T47D (cell line): Measurements from ENCODE around the gene SLC6A2.

Experiments
- DNase-seq, 2 experiments: peaks; one replicate each; pipeline versions ENCODE4 v3.0.0 to v3.0.0-alpha.2; 2011 to 2012; ENCODE audit warnings: low read depth in 1 of 2, low spot score in 1 of 2
- JUND ChIP-seq: IDR thresholded peaks from 2 replicates; pipeline ENCODE4 v1.6.1; 2012; ENCODE audit warnings: low read depth
- in situ Hi-C: cut with HindIII; loops from 2 replicates; pipeline ENCODE4 v1.10.0; 2016; ENCODE audit warnings: low sequenced_read_pairs, low pct_unique_long_range_greater_than_20kb

SLC6A2 gene

DNA sequence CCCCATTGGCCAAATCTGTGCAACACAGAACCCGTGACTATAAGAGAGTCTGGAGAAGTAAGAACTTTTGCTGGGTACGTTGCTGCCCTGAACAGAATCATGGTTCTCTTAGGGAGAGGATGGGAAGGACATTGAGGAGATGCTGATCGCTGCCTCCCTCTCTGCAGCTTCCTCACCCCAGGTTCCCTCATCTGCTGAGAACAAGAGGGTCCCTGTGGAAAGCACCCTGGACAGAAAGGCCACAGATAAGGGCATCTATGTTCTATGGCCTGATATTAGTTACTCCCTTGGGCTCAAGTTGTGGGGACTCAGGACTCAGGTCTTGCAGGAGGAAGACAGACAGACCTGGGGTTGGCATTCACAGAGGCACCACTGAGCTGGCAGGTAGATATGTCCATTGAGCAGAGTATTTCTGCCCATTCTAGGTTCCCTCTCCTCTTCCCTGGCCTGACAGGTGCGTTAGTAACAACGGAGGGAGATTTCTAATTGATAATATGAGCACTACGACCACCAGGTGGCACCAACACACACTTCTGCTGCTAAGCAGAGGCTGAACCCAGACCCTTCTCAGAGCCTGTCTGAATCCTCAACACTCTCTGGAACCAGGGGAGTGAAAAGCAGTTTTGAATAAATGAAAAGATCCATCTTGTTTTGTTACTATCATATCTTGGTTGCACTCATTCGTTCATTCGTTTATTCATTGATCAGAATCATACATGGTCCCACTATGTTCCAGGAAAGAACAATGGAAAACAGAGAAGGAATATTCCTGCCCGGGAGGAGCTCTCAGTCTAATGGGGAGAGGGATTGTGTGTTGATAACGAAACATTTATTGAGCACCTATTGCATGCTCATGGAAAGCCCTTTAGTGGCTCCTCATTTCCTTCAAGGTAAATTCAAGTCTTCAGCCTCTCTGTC is 56.4 kb downstream of the SLC6A2 start:
- no peak for TF ChIP-seq JUND
- in situ Hi-C loops: no loop called here
- DNase-seq: peak; percentile 18 to 61

- DNase-seq: no peak
- in situ Hi-C loops: no loop called here
- TF ChIP-seq JUND: no peak
Observed at GRCh38 chr16:55713103-55713502, 57.3 kb downstream of the SLC6A2 start.

DNA sequence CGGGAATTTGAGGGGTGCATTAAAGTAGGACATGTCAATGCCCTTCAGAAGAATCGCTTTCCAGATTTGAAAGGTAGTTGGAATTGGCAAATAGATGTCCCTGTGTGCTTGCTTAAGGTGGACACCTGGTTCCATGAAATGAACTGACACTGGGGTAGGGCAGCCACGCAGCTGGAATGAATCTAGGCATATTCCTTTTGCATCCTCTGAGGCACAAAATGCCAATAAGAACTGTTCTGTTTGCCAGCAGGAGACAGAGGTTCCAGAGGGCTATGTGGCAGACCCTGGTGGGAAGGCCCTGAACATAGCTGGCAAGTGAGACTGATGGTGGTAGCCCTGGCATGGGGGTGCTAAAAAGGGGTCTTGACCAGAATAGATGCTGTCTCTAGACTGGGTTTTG is 61.5 kb downstream of the SLC6A2 start:
- no peak for DNase-seq
- TF ChIP-seq JUND: no peak
- in situ Hi-C loops: no loop called here

GRCh38 chr16:55725055-55725777 is 69.4 kb downstream of the SLC6A2 start:
- no peak for TF ChIP-seq JUND
- in situ Hi-C loops: no loop called here
- DNase-seq: no peak

- in situ Hi-C loops: no loop called here
- no peak for TF ChIP-seq JUND
Observed at GRCh38 chr16:55728797-55729196, 73.0 kb downstream of the SLC6A2 start.

DNA sequence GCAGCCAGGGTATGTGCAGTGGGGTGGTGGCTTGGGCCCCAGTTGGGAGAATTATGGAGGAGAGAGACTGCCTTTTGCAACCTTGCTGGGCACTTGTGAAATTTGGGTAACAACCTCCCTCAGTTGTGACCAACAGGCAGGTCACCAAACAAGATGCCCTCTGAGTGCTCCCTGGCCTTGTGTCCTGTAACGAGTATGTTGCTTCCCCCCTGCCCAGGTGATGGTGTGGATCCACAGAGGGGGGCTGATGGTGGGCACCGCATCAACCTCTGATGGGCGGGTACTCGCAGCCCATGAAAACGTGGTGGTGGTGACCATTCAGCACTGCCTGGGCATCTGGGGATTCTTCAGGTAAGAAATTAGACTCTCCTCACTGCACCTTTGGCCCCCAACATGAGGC is 74.3 kb downstream of the SLC6A2 start:
- TF ChIP-seq JUND: no peak
- no peak for DNase-seq
- in situ Hi-C loops: no loop called here

More at GRCh38 chr16:55728797-55729196, 73.0 kb downstream of the SLC6A2 start:
- no peak for DNase-seq

GRCh38 chr16:55732496-55732895 is 76.7 kb downstream of the SLC6A2 start:
- no peak for TF ChIP-seq JUND
- in situ Hi-C loops: no loop called here
- no peak for DNase-seq

DNA sequence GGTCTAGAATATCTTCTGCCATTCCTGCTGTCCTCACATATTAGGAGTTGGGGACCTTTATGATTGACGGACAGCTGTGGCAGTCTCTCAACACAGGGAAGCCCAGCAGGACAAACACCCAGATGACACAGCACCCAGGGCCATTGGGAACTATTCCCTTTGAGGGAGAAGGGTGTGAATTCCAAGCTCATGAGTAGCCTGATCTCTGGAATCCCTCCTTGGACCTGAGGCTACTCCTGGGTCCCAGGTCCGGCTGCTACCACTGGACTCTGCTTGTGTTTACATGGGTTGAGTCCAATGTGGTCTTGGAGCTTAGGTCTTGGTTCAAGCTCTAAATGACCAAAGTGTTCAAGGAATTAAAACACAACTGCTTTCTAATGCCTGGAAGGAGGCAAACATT is 78.9 kb downstream of the SLC6A2 start:
- DNase-seq: no peak
- TF ChIP-seq JUND: no peak
- in situ Hi-C loops: no loop called here

- no peak for TF ChIP-seq JUND
- in situ Hi-C loops: no loop called here
- DNase-seq: no peak
Observed at GRCh38 chr16:55735120-55735781, 79.5 kb downstream of the SLC6A2 start.

GRCh38 chr16:55736671-55737070 is 80.9 kb downstream of the SLC6A2 start:
- no peak for DNase-seq
- no peak for TF ChIP-seq JUND
- in situ Hi-C loops: no loop called here

- in situ Hi-C loops: no loop called here
- TF ChIP-seq JUND: no peak
- no peak for DNase-seq
Observed at GRCh38 chr16:55737318-55737717, 81.5 kb downstream of the SLC6A2 start.

DNA sequence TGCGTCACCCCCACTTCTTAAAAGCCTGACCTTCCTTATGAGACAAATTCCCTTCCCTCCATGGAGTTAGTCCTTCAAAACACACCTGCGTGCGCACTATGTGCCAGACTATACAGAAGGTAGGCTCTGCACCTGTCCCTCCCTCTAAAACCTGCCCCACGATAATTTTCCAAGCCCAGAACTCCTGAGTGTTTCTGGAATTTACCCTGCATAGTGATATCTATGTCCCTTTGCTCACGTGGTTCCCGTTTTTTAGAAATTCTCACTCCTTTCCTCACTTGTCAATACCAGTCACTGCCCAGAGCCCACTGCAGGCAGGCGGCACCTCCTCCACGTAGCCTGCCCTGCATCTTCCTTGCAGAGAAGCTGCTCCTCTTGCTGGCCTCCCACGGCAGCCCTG is 82.2 kb downstream of the SLC6A2 start:
- no peak for TF ChIP-seq JUND
- in situ Hi-C loops: no loop called here
- no peak for DNase-seq

DNA sequence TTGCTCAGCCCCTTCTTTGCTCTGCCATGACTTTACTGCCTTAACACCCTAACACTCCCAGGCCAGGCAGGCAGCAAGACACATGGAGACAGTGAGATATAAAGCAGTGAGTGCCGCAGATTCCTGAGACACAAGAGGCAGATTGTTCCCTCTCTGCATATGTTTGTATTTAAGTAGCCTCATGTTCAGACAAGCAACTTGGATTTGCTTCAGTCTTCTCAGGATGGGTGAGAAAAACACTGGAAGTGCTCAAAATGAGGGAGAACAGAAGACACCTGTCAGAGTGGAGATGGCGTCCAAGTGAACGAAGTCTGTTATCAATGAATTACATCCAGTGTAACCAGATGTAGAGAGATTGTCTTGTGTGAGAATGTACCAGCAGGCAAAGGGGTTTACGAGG is 90.3 kb downstream of the SLC6A2 start:
- no peak for DNase-seq
- TF ChIP-seq JUND: no peak
- in situ Hi-C loops: no loop called here
